HTR-8/SVneo (cell line): ENCODE results near the gene XPO6.

Experiments
- DNase-seq: peaks from one replicate; pipeline ENCODE4 v3.0.0; 2011; ENCODE audit warnings: low spot score, mixed read lengths; ENCODE audit not compliant: insufficient read length
- FAIRE-seq: peaks from 2 replicates; lab custom pipeline; 2011; peaks lifted over from hg19 to GRCh38; lab: Jason Lieb, UNC

The XPO6 gene

DNA sequence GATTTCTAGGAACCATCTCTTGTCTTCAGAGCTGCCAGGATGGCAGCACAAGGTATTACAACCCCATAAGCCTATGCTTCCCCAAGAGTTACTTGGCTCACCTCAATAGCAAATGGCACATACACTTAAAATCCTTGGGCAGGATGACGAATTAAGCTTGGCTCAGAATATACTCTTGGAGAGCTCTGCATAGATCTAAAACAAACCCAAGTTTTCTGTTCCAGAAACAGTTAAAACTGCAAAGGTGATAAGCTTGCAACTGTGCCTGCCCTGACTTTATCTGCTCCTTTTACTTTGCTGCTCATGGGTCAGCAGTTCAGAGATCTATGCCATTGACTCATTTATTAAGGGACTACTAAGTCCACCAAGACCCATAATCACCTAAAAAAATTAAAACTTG is 26.1 kb downstream of the XPO6 start:
- DNase-seq (no peak), FAIRE-seq (no peak)

DNA sequence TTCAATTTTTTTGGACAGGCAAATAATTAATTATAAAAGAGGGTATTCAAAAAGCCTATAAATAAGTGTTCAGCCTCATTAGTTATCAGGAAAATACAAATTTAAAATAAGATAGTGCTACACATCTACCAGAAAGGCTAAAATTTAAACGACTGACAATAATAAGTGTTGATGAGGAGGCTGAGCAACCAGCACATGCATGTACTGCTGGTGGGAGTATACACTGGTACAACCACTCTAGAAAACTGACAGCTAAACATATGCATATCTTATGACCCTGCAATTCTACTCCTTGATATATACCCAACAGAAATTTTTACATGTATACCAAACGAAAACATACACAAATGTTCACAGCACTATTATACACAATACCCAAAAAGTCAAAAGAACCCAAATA is 27.1 kb downstream of the XPO6 start:
- no peak for DNase-seq
- no peak for FAIRE-seq

DNA sequence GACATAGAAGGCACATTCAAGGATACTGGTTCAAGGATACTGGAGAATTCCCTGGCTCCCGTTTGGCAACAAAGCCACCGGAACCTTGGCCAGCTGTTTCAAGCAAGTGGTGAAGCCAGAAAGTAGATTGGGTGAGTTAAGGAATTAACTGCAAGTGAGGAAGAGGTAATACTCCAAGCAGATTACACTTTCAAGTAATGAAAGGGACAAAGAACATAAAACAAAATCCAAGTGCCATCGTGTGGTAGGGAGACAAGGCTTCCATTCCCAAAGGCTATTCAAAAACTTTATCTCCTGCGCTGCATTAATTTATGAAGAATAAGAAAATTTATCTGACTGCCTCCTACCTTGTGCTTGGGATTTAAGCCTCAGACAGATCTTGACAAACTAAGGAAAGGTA is 27.8 kb downstream of the XPO6 start:
- FAIRE-seq (no peak), DNase-seq (no peak)

DNA sequence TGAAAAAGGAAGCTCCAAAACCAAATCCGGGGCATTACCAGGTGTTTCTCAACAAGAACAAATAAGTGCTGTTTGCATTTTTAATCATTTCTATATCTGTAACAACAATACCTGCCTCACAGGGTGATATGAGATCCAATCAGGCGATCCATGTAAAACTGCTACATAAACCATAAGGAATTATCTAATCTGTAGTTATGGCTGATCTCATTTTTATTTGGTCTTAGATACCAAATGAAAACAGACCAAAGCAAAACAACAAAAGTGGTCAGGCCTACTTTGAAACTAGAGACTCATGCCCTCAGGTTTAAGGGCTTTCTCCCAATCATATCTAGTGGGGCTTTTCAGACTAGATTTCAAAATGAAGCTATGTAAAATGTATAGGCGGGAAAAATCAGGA is 28.3 kb downstream of the XPO6 start:
- DNase-seq (no peak), FAIRE-seq (no peak)

DNA sequence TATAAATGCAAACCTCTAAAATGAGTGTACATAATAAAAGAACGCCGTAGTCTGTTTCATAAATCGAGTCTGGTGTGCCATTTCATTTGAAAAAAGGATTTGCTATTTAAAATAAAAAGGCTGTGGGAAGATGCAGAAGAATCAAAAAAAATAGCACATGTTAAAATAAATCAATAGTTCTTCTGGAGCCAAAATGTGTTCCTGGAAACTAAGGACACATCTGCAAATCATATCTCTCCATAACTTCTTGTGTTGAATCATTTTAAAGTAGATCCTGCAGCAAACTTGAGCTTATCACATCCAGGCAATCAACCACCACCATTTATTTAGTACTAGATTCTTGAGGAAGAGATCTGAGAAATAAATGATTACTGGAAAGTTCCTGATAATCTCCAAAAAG is 29.0 kb downstream of the XPO6 start:
- DNase-seq (no peak), FAIRE-seq (no peak)

DNA sequence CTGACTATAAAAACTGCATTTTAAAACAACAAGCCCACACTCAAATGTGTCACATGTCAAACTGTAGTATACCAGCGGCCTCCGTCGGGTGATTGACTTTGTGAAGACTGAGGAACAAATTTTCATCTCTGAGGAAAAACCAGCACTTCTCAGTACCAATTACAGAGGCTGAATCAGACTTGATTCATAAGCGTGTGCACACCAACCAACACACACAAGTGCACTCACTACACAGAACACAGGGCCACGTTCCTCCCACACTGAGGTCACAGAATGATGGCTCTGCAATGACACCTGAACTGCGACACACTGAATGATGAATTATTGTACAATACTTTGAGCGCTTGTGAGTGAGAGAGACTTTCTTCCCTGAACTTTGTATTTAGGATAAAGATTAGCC is 29.6 kb downstream of the XPO6 start:
- DNase-seq (no peak), FAIRE-seq (no peak)

DNA sequence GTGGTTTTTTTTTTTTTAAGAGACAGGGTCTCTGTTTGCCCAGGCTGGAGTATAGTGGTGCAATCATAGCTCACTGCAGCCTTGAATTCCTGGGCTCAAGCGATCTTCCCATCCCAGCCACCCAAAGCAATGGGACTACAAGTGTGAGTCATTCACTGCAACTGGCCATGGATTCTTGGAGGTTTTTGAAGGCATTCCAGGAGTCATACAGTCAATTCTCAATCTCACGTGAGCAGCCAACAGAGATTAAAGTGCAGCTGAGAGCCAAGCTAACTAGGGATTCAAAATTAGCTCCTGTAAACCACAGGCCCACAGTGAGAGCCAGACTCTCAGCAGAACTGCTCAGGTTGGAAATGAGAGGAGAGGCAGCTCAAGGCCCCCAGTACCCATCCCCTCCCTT is 30.2 kb downstream of the XPO6 start:
- FAIRE-seq = no peak
- peak; percentile 73 for DNase-seq

DNA sequence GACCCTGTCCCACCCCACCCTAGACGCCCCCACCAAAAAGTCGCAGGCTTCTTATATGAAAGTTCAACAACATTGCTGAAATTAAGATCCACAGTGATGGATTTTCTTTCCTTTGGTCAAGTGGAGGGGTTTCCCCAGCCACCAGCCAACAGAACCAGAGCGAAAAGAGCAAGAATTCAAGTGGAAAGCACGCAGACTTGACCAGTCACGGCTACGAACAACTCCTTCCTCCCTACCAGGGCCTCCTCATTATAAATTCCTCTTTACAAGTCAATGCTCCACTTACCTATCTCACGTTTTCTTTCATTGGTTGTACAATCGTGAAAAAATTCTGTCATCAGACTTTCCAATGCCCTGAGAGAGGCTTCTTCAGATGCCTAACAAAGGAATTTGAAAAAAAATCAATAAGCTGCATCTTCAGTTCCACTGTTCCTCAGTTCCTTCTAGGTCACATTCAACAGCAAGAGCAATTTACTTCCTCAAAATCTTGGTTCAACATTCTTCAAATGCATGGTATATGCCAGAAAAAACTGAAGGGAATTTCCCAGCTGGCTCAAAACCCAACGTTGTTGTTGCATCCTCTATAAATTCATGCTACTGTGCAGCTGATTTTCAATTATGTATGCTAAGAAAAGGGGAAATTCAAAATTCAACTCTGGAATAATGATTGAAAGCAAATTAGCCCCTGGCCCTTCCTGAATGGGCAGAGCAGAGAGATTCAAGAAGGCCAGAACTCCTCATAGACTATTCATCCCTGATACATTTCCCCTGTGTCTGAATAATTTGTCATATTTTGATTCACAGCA is 30.9 kb downstream of the XPO6 start:
- DNase-seq (no peak), FAIRE-seq (no peak)

DNA sequence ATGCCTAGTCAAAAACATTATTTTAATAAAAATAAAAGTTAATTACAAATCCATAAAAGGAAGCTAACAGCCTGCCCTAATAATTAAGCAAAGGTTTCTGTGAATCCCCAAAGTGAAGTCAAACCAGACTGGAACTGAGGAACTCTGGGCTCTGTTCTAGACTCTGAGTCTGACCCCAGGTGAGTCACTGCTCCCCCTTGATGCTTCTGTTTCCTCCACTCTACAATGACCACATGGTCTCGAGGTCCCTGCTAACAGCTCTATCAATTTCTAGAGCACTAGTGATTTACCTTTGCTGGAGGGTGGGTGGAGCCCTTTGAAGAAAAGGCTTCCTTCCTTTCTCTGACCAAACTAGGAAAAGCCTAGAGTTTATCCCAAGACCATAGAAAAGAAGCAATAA is 32.4 kb downstream of the XPO6 start:
- no peak for DNase-seq
- FAIRE-seq = no peak

DNA sequence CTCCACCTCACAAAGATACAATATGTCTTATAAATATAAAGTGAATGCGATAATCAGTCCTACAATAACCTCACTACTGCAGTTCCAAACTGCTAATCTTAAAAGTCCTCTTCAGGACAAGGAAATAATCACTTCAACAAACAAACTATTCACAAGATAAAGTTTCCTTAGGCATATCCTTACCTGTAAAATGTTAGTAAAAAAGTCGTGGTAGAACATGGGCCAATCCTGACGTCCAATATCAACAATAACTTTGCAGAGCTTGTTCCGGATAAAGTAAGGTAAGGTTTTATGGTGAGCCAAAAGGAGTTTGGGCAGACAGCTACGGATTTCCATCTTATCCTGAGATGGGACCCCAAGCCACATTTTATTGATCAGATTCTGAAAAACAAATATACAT is 36.0 kb downstream of the XPO6 start:
- FAIRE-seq (no peak), DNase-seq (no peak)

DNA sequence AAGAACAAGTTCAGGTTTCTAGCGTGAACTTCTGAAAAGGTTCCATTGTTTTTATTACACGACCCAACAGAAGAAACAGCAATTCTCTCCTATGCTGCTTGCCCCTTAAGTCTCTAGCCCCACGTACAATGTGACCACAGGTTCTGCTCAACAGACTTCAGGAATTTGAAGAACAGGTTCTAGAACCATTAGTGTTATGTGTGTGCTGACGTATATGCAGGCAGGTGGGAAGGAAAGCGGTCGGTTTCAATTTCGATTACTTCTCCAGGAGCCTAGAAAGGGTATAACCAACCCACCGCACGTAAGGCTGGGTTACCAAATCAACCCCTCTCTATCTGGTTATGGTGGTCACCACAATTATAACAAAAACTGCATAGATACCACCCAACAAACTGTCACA is 39.4 kb downstream of the XPO6 start:
- FAIRE-seq (no peak), DNase-seq (no peak)

DNA sequence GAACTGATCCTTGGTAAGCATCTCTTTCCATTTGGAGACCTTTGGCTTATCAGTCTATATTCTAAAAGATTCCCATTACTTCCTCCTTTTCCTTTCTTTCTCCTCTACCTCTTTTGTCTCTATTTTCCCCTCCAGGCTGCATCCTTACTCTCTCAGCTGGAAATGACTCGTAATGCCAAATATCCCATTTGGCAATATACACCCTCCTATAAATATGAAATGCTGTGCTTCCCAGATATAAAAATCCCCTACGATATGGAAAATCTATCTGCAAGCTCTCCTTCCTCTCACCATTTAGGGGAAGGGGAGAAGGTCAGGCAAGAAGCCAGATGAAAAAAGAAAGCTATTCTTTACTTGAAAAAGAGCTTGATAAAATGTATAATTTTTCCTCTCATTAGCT is 39.9 kb downstream of the XPO6 start:
- no peak for DNase-seq
- no peak for FAIRE-seq

DNA sequence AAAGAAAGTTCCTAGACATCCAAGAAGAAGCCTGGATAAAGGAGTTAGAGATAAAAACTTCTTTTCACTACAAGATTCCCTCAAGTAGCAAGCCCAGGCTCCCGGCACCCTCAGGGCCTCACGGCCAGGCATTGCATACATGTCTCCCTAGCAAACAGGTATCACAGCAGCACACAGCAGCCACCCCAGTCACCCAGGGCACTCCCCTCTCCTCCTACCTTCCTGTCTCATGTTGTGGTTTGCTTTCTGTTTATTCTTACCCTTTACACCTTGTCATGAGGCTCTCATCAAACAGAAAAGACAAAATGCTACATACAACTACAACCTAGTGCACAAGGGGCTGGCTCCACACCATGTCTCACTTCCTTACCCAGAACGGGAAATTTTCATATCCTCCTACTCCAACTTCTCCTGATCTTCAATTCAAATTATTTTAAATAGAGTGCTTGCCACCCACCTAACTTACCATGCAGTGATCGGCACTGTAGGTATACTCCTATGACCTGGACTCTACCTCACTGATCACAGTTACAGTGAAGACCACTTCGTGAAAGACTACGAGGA is 42.7 kb downstream of the XPO6 start:
- FAIRE-seq = no peak
- DNase-seq = no peak

DNA sequence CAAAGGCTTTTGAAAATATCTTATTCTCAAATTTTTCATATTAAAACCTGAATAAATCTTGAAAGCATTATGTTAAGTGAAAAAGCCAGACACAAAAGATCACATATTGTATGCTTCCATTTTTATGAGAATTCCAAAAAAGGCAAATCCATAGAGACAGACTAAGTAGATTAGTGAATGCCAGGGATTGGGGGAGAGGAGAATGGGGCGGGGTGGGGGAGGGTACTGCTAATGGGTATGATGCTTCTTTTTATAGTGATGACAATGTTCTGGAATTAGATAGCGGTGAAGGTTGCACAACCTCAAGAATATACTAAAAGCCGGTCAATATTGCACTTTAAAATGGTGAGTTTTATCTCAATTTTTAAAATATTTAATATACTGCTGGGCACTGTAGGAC is 44.0 kb downstream of the XPO6 start:
- no peak for FAIRE-seq

DNA sequence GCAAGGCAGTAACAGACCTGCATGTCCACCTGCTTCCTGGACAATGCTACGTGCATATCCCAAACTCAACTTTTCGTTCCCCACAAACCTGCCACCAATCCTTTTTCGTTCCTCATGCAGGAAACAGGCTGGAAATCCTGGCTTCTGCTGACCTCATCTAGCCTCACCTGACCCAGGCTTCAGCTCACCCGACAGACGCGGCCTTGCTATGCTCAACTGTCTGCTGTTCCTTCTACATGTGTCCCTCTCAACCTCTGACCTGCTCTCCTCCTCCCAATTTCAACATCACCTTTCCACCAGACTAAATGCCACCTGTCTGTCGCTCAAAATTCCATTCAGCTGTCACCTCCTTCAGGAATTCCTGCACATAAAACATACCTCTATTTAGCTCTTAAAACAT is 44.5 kb downstream of the XPO6 start:
- DNase-seq = no peak
- FAIRE-seq = no peak

More for the DNA sequence above, 44.0 kb downstream of the XPO6 start:
- no peak for DNase-seq

DNA sequence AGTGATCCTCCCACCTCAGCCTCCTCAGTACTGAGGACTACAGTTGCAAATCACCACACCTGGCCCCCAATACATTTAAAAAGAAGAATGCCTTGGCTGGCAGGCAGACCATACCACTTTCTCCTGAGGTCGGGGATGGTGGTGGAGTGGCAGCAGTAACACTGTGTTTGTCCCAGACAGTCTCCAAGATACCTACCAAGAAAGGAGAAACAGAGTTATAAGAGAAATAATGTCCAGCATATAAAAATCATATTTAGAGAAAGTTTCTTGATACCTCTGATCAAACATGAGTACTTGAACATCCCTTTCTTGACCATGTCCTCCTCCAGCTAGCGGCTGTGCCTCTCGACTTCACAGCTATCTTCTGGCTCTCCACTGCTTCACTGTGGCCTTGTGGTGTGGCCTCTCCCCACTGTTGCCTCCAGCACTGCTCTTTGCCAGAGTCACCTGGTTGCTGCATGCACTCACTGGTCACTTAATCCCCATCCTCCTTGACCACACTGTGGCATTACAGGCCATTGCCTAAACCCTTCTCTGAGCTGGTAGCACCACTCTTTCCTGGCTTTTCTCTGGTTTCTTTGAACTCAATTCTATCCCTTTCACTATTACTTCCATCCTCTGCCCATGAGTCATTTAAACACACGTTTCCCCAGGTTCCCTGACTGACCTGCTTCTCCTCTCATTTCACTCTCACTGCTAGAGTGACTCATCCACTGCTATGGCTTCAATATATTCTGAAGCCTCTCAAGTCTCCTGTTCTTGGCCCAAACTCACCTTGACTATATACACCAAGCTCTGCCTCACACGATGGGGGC is 45.2 kb downstream of the XPO6 start:
- no peak for DNase-seq

DNA sequence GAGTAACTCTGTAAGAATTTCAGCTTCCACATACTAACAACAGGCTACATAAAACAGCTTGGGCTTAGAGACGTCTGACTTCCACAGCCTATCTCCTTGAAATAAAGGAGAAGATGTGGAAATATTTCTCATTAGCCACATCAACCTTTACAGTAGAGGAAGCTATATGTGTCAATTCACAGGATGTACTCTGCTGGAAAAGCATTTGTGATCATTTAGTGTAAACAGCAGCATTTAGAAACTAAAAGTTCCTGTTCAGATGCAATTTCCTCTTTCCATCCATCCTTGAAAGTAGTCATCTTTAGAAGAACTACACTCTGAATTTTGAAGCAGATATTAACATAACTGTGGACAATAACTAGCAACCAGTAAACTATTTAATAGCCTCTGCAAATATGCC is 46.2 kb downstream of the XPO6 start:
- DNase-seq (no peak), FAIRE-seq (no peak)

More for the DNA sequence above, 45.2 kb downstream of the XPO6 start:
- no peak for FAIRE-seq

DNA sequence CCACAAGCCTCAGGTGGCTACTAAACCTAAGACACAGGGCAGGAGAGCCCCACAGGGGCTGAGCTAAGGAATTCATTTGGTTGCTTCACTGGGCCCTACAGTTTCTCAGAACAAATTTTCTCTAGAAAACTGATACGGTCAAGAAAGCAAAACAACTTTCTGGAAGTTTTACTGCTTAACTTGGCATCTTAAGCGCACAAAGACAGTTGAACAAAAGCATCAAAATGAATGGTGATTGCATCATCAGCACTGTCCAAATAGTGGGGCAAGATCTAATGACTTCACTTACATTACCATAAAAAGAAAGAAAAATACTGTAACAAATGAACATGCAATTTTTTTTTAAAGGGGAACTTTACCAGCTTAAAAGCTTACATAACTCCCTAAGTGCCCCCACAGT is 47.6 kb downstream of the XPO6 start:
- FAIRE-seq = no peak

DNA sequence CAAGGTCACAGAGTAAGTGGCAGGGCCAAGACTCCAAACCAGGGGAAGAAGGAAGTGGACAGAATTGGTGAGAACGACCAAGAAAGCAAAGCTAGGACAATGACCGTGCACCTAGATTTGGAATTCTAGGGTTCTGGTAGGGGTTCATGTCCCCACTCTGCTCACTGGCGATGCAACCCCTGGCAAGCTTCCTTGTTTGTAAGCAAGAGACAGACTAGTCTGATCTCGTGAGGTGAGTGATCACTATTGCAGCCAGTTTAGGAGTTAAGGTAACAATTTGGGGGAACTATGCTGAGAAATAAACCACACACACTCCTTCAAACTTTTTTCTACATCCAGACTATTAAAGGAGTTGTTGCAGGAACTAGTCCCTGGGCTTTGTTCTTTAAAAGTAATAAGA is 48.1 kb downstream of the XPO6 start:
- no peak for FAIRE-seq
- no peak for DNase-seq

More for the DNA sequence above, 47.6 kb downstream of the XPO6 start:
- DNase-seq = no peak

DNA sequence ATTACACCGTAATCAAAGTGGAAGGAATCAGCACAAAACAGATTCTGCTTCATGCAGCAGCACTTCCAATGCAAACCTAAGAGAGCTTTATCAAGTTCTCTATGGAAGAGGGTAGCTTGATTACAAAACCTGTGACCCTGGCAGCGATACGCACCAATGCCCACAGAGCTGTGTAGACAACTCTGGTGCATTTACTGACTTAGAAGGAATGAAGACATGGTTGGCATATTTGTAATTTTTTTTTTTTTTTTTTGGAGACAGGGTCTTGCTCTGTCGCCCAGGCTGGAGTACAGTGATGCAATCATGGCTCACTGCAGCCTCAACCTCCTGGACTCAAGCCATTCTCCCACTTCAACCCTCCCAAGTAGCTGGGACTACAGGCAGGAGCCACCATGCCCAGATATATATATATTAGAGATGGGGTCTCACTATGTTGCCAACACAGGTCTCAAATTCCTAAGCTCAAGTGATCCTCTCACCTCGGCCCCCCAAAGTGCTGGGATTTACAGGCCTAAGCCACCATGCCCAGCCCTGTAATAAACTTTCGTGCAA is 49.4 kb downstream of the XPO6 start:
- DNase-seq (no peak), FAIRE-seq (no peak)

DNA sequence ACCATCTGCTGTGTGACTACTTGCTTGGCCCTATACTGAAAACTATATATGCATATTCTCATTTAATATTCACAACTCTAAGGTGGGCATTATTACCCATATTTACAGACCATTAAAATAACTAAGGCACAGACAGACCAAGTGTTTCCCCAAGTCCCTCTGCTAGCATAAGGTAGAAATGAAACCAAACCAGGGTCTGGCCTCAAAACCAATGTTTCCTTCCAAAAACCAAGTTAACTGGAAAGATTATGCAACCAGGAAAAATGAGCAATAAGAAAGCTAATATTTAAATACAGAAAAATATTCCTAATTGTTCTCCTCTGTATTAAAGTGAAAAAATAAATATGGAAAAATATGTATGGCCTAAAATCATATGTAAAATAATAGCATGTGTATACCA is 50.1 kb downstream of the XPO6 start:
- FAIRE-seq = no peak
- no peak for DNase-seq
